Fibroblast of villous mesenchyme (primary cell): ENCODE measurements around the gene CEP44. TPM values are rescaled to one million over a fixed set of nuclear protein-coding genes. Genes with fewer than 3 reads are reported as not detected.

Experiments used
- DNase-seq: peaks from one replicate; pipeline ENCODE4 v3.0.0-alpha.2; 2010; ENCODE audit warnings: low read depth
- H3K4me3 ChIP-seq: 2 replicates; pipeline ENCODE4 v1.5.1; 2011; ENCODE audit warnings: low read depth, mild to moderate bottlenecking, low read length
- total RNA-seq: library from RNA; depleted of rRNA; stranded (reverse); fragments of >200 nt; gene quantifications from 2 replicates; pipeline ENCODE4 v1.2.3, GENCODE V29; 2012
- TF ChIP-seq, protein P1 (sequence below): IDR thresholded peaks from 2 replicates; pipeline ENCODE4 v1.5.1; 2012; ENCODE audit warnings: low read depth, mild to moderate bottlenecking, low read length; ENCODE audit not compliant: insufficient read depth

CEP44 gene
- total RNA-seq, 1 donor: 16.0 TPM

DNA sequence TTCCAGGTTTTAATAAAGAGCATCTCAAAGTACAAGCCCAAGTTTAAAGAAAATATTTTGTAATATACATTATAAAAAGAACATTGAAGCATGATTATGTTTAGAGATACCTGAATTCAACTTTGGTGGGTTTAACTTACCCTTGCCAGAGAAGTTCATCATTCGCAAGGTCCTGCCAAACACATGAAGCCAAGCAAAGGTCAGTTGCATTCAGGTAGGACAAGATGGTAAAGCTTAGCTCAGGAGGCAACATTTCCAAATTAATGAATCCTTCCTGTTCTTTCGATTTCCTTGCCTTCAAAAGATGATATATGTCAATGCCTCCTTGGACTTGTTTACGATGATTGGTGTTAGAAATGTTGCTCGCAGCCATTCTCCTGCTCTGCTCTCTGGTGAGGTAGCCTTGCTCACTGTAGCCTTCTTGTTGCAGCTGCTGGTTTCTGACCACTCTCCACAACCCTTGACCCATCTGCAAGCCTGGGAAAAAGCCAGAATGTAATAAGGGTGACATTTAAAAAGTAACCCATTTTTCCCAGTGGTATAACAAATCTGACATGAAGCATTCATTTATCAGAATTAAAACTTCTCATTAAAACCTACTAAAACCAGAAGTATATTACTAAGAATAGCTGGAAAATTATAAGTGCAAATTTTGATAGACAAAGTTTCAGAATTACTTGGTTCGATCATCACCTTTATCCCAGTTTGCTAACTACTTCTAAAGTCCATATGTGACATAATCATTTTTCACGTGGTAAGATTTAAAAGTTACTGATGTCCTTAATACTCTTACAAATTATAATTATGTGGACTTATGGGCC lies 20.9 kb upstream of the CEP44 start:
- TF ChIP-seq, protein P1, sequence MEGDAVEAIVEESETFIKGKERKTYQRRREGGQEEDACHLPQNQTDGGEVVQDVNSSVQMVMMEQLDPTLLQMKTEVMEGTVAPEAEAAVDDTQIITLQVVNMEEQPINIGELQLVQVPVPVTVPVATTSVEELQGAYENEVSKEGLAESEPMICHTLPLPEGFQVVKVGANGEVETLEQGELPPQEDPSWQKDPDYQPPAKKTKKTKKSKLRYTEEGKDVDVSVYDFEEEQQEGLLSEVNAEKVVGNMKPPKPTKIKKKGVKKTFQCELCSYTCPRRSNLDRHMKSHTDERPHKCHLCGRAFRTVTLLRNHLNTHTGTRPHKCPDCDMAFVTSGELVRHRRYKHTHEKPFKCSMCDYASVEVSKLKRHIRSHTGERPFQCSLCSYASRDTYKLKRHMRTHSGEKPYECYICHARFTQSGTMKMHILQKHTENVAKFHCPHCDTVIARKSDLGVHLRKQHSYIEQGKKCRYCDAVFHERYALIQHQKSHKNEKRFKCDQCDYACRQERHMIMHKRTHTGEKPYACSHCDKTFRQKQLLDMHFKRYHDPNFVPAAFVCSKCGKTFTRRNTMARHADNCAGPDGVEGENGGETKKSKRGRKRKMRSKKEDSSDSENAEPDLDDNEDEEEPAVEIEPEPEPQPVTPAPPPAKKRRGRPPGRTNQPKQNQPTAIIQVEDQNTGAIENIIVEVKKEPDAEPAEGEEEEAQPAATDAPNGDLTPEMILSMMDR: no peak
- peak; percentile 63 for DNase-seq
- H3K4me3 ChIP-seq: peak overlapping the region; percentile 37

DNA sequence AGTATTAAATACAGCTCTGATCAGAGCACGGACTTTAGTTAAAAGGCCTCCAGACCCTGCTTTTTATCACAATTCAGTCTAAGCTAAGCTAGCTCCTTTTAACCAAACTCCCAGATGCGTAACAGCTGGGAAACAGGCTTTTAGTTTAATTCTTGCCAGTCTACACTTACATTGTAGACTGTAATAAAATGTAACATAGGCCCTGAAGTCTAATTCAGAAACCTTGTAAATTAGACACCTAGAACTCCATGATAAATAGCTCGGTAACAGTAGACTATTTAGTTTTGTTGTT lies 20.3 kb upstream of the CEP44 start:
- peak; percentile 64 for DNase-seq
- TF ChIP-seq, protein P1: no peak
- no peak overlapping the region for H3K4me3 ChIP-seq

DNA sequence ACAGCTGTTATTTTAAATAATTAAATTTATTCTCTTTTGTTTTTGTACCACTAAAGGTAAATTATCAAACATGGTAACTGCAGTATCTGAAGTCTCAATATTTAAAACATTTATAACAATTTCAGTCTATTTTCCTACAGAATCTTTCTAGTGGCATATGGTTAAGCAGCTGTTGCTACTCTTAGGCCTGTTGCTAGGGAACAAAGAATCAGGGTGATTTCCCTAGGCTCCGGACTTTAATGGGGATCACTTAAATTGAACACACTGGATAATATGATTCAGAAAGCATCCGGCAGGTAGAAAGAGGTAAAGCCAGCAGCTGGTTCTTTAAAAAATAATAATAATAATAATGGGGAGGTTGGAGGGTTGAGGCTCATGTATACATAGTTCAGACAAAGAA lies 17.8 kb upstream of the CEP44 start:
- DNase-seq: no peak
- H3K4me3 ChIP-seq: no peak overlapping the region
- TF ChIP-seq, protein P1: no peak

DNA sequence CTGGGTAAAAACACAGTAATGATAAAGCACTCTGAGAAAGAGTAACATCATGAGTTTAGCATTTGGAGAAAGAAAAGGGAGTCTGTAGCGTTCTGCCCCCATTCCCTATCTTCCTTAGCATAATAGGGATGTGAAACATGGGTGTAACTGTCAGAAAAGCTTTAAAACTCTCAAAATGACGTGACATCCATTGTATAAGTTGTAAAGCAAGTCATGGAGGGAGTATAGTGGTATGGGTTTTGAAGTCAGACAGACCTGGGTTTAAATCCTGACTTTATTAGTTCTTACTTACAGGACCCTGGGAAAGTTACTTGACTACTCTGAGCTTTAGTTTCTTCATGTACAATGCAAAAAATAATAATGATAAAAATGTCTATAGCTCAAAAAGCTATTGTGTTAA lies 17.3 kb upstream of the CEP44 start:
- TF ChIP-seq, protein P1: no peak

DNA sequence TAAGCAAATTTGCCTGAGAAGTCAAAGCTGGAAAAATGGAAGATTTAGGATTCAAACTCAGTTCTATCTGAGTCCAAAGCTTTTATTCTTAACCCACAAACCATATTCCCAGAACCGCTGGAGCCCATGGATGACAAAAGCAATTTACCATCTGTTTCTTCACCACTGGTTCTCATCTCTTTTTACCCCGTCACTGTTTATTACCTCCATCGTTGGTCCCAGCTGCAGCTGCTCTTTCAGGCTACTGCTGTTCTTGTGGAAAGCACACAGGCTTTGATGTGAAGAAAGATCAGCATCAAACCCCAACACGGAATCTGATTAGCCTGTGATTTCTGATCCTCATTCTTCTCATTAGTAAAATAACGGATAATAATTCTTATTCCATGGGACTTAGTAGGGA lies 9.8 kb upstream of the CEP44 start:
- TF ChIP-seq, protein P1: no peak
- DNase-seq: no peak
- no peak overlapping the region for H3K4me3 ChIP-seq

More for the DNA sequence above, 17.3 kb upstream of the CEP44 start:
- H3K4me3 ChIP-seq: no peak overlapping the region
- DNase-seq: no peak

DNA sequence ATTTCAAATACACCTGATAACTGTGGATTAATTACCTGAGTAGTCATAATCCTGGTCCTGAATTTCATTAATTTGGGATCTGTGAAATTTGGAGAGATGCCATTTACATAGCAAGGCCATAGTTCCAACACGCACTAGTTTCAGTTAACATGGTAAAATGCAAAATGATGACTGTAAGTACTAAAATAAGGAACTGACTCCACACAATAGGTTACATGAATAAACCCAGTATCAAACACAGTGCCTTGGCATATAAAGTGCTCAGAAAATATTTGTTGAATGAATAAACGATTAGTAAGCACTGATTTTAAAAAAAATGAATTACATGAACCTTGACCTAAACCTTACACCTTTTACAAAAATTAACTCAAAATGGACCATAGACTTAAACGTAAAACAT lies 9.3 kb upstream of the CEP44 start:
- TF ChIP-seq, protein P1: no peak
- DNase-seq: no peak
- no peak overlapping the region for H3K4me3 ChIP-seq

DNA sequence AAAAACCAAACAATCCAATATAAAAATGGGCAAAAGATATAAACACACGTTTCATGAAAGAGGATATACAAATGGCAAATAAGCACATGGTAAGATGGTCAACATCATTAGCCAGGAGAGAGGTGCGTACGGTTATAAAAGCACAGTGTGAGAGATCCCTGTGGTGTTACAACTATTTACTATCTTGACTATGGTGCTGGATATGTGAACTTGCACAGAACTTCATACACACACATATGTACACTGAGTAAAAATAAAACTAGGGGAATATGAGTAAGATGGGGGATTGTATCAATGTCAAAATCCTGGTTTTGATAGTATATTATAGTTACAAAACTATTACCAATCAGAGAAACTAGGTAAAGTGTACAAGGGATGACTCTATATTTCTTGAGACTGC lies 8.6 kb upstream of the CEP44 start:
- H3K4me3 ChIP-seq: no peak overlapping the region
- no peak for DNase-seq
- TF ChIP-seq, protein P1: no peak
